CD14-positive monocyte (primary cell): ENCODE data around the gene NBPF20. TPM values are rescaled to one million over a fixed set of nuclear protein-coding genes. Genes with fewer than 3 reads are reported as not detected.
"Not testable (repeated sequence)": the region's sequence is repeated elsewhere in the genome, so short reads cannot be mapped to it uniquely, and the experiment has no call there.

ENCODE experiments used
- DNase-seq, 3 donors: peaks; one replicate each; pipeline ENCODE4 v3.0.0-alpha.2; 2011 to 2022
- H2AFZ ChIP-seq: 2 replicates; pipeline ENCODE4 v1.6.0; 2012; ENCODE audit warnings: mild to moderate bottlenecking, low read depth, low read length, inconsistent platforms; ENCODE audit not compliant: insufficient read depth, poor library complexity, severe bottlenecking
- H3K27ac ChIP-seq, 2 donors: 1 replicate in 1 of 2; 2 replicates in 1 of 2; pipeline ENCODE4 v1.5.1; 2012 to 2013; ENCODE audit warnings: low read length in 2 of 2, control low read depth in 1 of 2, inconsistent platforms in 1 of 2, low read depth in 1 of 2, mild to moderate bottlenecking in 1 of 2
- H3K27me3 ChIP-seq, 2 donors: one replicate each; pipeline versions ENCODE4 v1.6.0 to v1.6.1; 2011 to 2013; ENCODE audit warnings: low read length in 2 of 2; ENCODE audit not compliant: control insufficient read depth in 2 of 2, insufficient read depth in 2 of 2
- H3K36me3 ChIP-seq, 2 donors: replicated peaks in 1 of 2; 1 replicate in 1 of 2; 2 replicates in 1 of 2; pipeline versions ENCODE4 v1.5.1 to v1.6.1; 2012 to 2013; ENCODE audit warnings: low read length in 2 of 2, control low read depth in 1 of 2, inconsistent platforms in 1 of 2, mild to moderate bottlenecking in 1 of 2; ENCODE audit not compliant: insufficient read depth in 2 of 2, control insufficient read depth in 1 of 2
- H3K4me1 ChIP-seq, 2 donors: 1 replicate in 1 of 2; 2 replicates in 1 of 2; pipeline versions ENCODE4 v1.5.1 to v1.6.1; 2012 to 2013; ENCODE audit warnings: low read length in 2 of 2, control low read depth in 1 of 2, inconsistent platforms in 1 of 2, mild to moderate bottlenecking in 1 of 2, moderate library complexity in 1 of 2; ENCODE audit not compliant: insufficient read depth in 2 of 2, control insufficient read depth in 1 of 2
- H3K4me2 ChIP-seq: replicated peaks from 2 replicates; pipeline ENCODE3; 2012; ENCODE audit warnings: low read length, moderate library complexity, mild to moderate bottlenecking; ENCODE audit not compliant: poor library complexity, severe bottlenecking; ENCODE audit errors: extremely low read depth
- H3K4me3 ChIP-seq, 3 experiments: fragments of 200-600 bp in 1 of 3; sonication (generic) in 1 of 3; replicated peaks in 1 of 3; 1 replicate in 2 of 3; 2 replicates in 1 of 3; pipeline ENCODE4 v1.5.1; 2011 to 2013; ENCODE audit warnings: low read length in 3 of 3, mild to moderate bottlenecking in 3 of 3, control low read depth in 2 of 3, low read depth in 2 of 3, inconsistent platforms in 1 of 3, moderate library complexity in 1 of 3
- H3K79me2 ChIP-seq: 2 replicates; pipeline ENCODE4 v1.6.0; 2012; ENCODE audit warnings: mild to moderate bottlenecking, control low read depth, inconsistent platforms, low read length, moderate library complexity; ENCODE audit not compliant: insufficient read depth
- H3K9ac ChIP-seq: 2 replicates; pipeline ENCODE4 v1.6.0; 2017; ENCODE audit warnings: low read length, mild to moderate bottlenecking; ENCODE audit not compliant: insufficient read depth, poor library complexity, severe bottlenecking
- H3K9me3 ChIP-seq, 2 donors: replicated peaks in 1 of 2; 1 replicate in 1 of 2; 2 replicates in 1 of 2; pipeline versions ENCODE4 v1.5.1 to v1.6.1; 2012 to 2013; ENCODE audit warnings: low read length in 2 of 2, control low read depth in 1 of 2; ENCODE audit not compliant: control insufficient read depth in 1 of 2, insufficient read depth in 1 of 2
- H4K20me1 ChIP-seq: 2 replicates; pipeline ENCODE4 v1.6.0; 2012; ENCODE audit warnings: mild to moderate bottlenecking, low read length, control low read depth, moderate library complexity; ENCODE audit not compliant: insufficient read depth
- H3K27ac Mint-ChIP-seq, 7 donors: one replicate each; pipeline ENCODE4 v1.8.0; 2020; ENCODE audit warnings: mild to moderate bottlenecking in 7 of 7, mixed read lengths in 7 of 7, moderate library complexity in 6 of 7, inconsistent platforms in 2 of 7
- H3K27me3 Mint-ChIP-seq, 3 donors: one replicate each; pipeline ENCODE4 v1.8.0; 2021 to 2022; ENCODE audit warnings: low read depth in 3 of 3, mild to moderate bottlenecking in 3 of 3, mixed read lengths in 3 of 3, moderate library complexity in 3 of 3, inconsistent platforms in 1 of 3
- H3K36me3 Mint-ChIP-seq, 2 donors: one replicate each; pipeline ENCODE4 v1.8.0; 2020; ENCODE audit warnings: mixed read lengths in 2 of 2, inconsistent platforms in 1 of 2, mild to moderate bottlenecking in 1 of 2
- H3K4me1 Mint-ChIP-seq: one replicate; pipeline ENCODE4 v1.8.0; 2020; ENCODE audit warnings: mild to moderate bottlenecking, mixed read lengths
- H3K4me3 Mint-ChIP-seq, 2 donors: one replicate each; pipeline ENCODE4 v1.8.0; 2020; ENCODE audit warnings: mild to moderate bottlenecking in 2 of 2, mixed read lengths in 2 of 2, moderate library complexity in 1 of 2
- H3K9me3 Mint-ChIP-seq, 7 donors: one replicate each; pipeline ENCODE4 v1.8.0; 2020 to 2022; ENCODE audit warnings: mixed read lengths in 7 of 7, mild to moderate bottlenecking in 6 of 7, moderate library complexity in 6 of 7, inconsistent platforms in 2 of 7
- WGBS: methylation state at CpG from one replicate; pipeline ENCODE4 v1.1.5; 2013; ENCODE audit warnings: missing lambda C conversion rate; ENCODE audit not compliant: insufficient coverage; 5-methylcytosine and 5-hydroxymethylcytosine counted together
- intact Hi-C, 2 donors: fragments of 100-400 bp; cut with micrococcal nuclease; formaldehyde crosslinking; loops; one replicate each; pipeline versions ENCODE4 v1.15.0 to v1.15.1; 2023
- polyA plus RNA-seq, 3 donors: library from polyadenylated mRNA; depleted of rRNA in 1 of 3; unstranded in 2 of 3; stranded (reverse) in 1 of 3; fragments of 300-500 nt in 2 of 3; fragments of >200 nt in 1 of 3; fragmentation: Illumina TruSeq in 2 of 3; gene quantifications; 1 replicate in 2 of 3; 2 replicates in 1 of 3; pipeline ENCODE4 v1.2.3, GENCODE V29; 2012 to 2021

NBPF20 gene
- polyA plus RNA-seq, 3 donors: 0.76 TPM; not detected in 2

- H3K4me2 ChIP-seq, H2AFZ ChIP-seq, H3K27ac ChIP-seq, DNase-seq, H3K36me3 ChIP-seq, H3K27ac Mint-ChIP-seq, H3K79me2 ChIP-seq, H3K4me1 Mint-ChIP-seq, H3K4me3 ChIP-seq, H4K20me1 ChIP-seq, H3K36me3 Mint-ChIP-seq, H3K4me3 Mint-ChIP-seq, H3K4me1 ChIP-seq, H3K9me3 Mint-ChIP-seq, H3K9me3 ChIP-seq, H3K9ac ChIP-seq, intact Hi-C loops: not testable (repeated sequence)
- 63% methylated on average over 1 of the region's 6 CpGs for WGBS
- peaks cover 11 to 23% of the 10 kb centered on the region in 2 donors for H3K27me3 ChIP-seq
- peaks cover 19 to 48% (median 29%) of the 10 kb centered on the region in 3 donors for H3K27me3 Mint-ChIP-seq
These were observed 46.0 kb upstream of the NBPF20 start for GRCh38 chr1:145471365-145471764.

- peak overlapping the region in 6 of 7 donors; percentile 32 to 84 (median 79) for H3K27ac Mint-ChIP-seq
- H3K9me3 ChIP-seq, H3K79me2 ChIP-seq, H2AFZ ChIP-seq, H3K9me3 Mint-ChIP-seq, H3K9ac ChIP-seq, H3K36me3 Mint-ChIP-seq, H3K36me3 ChIP-seq, H3K27ac ChIP-seq, H3K4me1 ChIP-seq, H3K4me1 Mint-ChIP-seq, H4K20me1 ChIP-seq, intact Hi-C loops: not testable (repeated sequence)
- DNase-seq: peak; percentile 46 to 59 (median 58)
- H3K4me3 Mint-ChIP-seq: peak overlapping the region; percentile 80 to 94
- 0% methylated on average over 14 of the region's 35 CpGs for WGBS
- peak overlapping the region; percentile 65 for H3K4me2 ChIP-seq
- peak overlapping the region; percentile 44 to 72 (median 69) for H3K4me3 ChIP-seq
- peaks cover 22 to 54% (median 35%) of the 10 kb centered on the region in 3 donors for H3K27me3 Mint-ChIP-seq
- H3K27me3 ChIP-seq: peaks cover 10 to 28% of the 10 kb centered on the region in 2 donors
These were observed 40.2 kb upstream of the NBPF20 start for GRCh38 chr1:145465405-145466144.

DNA sequence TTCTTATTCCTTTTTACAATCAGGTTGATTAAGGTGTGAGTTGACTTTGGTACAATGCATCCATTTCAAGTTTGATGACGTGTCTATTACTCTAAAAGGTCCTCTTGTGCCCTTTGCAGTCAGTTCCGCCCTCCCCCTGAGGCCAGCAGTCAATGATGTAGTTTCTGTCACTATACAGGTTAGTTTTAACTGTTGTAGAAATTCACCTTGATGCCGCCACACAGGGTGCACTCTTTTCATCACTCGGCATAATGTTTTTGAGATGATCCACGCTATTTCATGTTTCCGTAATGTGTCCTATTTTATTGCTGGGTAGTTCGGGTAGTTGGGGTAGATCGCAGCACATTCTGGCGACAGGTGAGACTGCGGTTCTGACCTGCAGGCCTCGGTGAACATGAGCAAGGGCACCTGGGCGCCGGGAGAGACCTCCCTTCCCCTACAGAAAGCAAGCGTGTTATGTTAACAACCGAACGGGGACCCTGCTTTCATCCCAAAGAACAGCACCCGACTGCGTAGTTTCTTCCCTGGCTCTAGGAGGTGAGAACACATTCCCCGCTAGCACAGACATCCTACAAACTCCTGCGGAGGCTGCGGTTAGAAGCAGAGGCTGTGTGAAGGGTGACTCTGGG, 39.4 kb upstream of the NBPF20 start:
- H3K27ac ChIP-seq, DNase-seq, H3K36me3 ChIP-seq, H4K20me1 ChIP-seq, H3K9ac ChIP-seq, H3K79me2 ChIP-seq, H2AFZ ChIP-seq, H3K9me3 ChIP-seq, H3K4me1 ChIP-seq, H3K9me3 Mint-ChIP-seq, intact Hi-C loops, H3K4me1 Mint-ChIP-seq, H3K36me3 Mint-ChIP-seq: not testable (repeated sequence)
- no CpG with 5 or more reads among the region's 21 CpGs for WGBS
- H3K4me3 ChIP-seq: peak overlapping the region; percentile 44 to 72 (median 69)
- Mint-ChIP-seq H3K4me3 (peak overlapping the region; percentile 80 to 94), H3K27me3 (peaks cover 25 to 61% (median 39%) of the 10 kb centered on the region in 3 donors), H3K27ac (peak overlapping the region in 2 of 7 donors; percentile 56 to 80)
- H3K27me3 ChIP-seq: peaks cover 10 to 31% of the 10 kb centered on the region in 2 donors
- H3K4me2 ChIP-seq: peak overlapping the region; percentile 65

DNA sequence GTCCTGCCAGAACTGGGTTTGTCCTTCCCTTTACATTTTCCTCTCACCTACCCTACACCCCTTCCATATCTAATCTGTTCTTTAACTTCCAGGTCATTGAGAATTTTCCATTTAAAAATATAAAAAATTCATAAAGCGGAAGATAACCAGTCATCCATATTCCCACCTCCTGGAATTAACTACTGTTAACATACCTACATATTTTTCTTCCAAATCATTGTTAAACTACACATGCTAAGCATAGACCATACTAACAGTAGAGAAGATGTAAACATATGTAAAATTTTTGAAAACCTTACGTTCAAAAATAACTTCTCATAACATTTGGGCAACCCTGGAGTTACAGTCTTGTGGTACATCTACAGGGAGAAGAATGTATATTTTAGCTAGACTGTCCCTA, 38.6 kb upstream of the NBPF20 start:
- H3K4me1 Mint-ChIP-seq, H3K27ac Mint-ChIP-seq, H3K27ac ChIP-seq, DNase-seq, H3K36me3 Mint-ChIP-seq, H3K4me3 ChIP-seq, H4K20me1 ChIP-seq, H3K36me3 ChIP-seq, H3K4me2 ChIP-seq, H3K79me2 ChIP-seq, H2AFZ ChIP-seq, H3K9ac ChIP-seq, H3K9me3 ChIP-seq, H3K9me3 Mint-ChIP-seq, H3K4me1 ChIP-seq, intact Hi-C loops: not testable (repeated sequence)
- peak overlapping the region in 1 of 2 donors; percentile 42 for H3K4me3 Mint-ChIP-seq
- no CpG with 5 or more reads among the region's 2 CpGs for WGBS
- peaks cover 27 to 57% (median 39%) of the 10 kb centered on the region in 3 donors for H3K27me3 Mint-ChIP-seq
- H3K27me3 ChIP-seq: peaks cover 10 to 31% of the 10 kb centered on the region in 2 donors
